GM12874 (cell line): ENCODE measurements around the gene TMEM129.

Source experiments
- TF ChIP-seq, protein P1 (sequence below): IDR thresholded peaks from 2 replicates; pipeline ENCODE4 v1.5.1; 2011; ENCODE audit warnings: low read depth, mild to moderate bottlenecking, control low read depth, low read length, moderate library complexity; ENCODE audit not compliant: insufficient read depth

The TMEM129 gene

GRCh38 chr4:1695913-1696312, 25.2 kb downstream of the TMEM129 start:
- TF ChIP-seq, protein P1, sequence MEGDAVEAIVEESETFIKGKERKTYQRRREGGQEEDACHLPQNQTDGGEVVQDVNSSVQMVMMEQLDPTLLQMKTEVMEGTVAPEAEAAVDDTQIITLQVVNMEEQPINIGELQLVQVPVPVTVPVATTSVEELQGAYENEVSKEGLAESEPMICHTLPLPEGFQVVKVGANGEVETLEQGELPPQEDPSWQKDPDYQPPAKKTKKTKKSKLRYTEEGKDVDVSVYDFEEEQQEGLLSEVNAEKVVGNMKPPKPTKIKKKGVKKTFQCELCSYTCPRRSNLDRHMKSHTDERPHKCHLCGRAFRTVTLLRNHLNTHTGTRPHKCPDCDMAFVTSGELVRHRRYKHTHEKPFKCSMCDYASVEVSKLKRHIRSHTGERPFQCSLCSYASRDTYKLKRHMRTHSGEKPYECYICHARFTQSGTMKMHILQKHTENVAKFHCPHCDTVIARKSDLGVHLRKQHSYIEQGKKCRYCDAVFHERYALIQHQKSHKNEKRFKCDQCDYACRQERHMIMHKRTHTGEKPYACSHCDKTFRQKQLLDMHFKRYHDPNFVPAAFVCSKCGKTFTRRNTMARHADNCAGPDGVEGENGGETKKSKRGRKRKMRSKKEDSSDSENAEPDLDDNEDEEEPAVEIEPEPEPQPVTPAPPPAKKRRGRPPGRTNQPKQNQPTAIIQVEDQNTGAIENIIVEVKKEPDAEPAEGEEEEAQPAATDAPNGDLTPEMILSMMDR, result no peak

- TF ChIP-seq, protein P1, result peak; percentile 93
Measured at GRCh38 chr4:1693131-1693896, 27.8 kb downstream of the TMEM129 start.

GRCh38 chr4:1691737-1692373, 29.3 kb downstream of the TMEM129 start:
- TF ChIP-seq, protein P1, result no peak

DNA sequence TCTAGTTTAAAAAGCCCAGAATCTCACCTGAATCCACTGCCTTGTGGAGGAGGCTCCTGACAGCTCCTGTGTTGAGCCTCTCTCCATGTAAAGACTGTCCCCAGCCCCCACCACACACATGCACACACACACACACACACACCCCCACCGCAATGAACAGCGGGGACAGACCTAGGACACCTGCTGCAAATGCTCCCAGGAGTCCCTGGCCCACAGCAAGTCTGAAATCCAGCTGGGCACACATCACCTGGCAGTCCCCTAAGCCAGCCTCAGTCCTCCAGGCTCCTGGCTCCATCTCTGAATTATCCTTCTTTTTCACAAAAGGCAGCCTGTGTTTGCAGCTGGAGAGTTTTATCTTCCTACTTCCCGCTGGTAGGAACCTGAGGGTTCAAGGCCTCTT, 30.4 kb downstream of the TMEM129 start:
- TF ChIP-seq, protein P1, result no peak

- TF ChIP-seq, protein P1, result no peak
Measured at GRCh38 chr4:1686440-1687036, 34.6 kb downstream of the TMEM129 start.

- TF ChIP-seq, protein P1, result no peak
Measured at GRCh38 chr4:1685235-1686150, 35.6 kb downstream of the TMEM129 start.
